Sciatic nerve (tissue), 2 donors: Measurements from ENCODE around the gene GUK1. TPM values are rescaled to one million over a fixed set of nuclear protein-coding genes. Genes with fewer than 3 reads are reported as not detected.

Experiments used
- ATAC-seq: fragments of 200-7000 bp; cut with Tn5 transposase; one replicate; pipeline ENCODE4 v1.9.1; 2020; ENCODE audit warnings: mild to moderate bottlenecking, moderate library complexity
- DNase-seq: peaks from one replicate; pipeline ENCODE4 v3.0.0-alpha.2; 2020; ENCODE audit warnings: low spot score
- intact Hi-C: fragments of 100-400 bp; cut with DNase I; formaldehyde crosslinking; loops from one replicate; pipeline ENCODE4 v1.14.2; 2022
- total RNA-seq: library from RNA; stranded (reverse); fragmentation: NEBNext Ultra II Directional; extraction: Animal tissue kit (Norgen Biotek cat#: 25700); gene quantifications from one replicate; pipeline ENCODE4 v1.2.1, GENCODE V29; 2021
- donor health status: DM: no; HTN: no; CAD: no.
- donor health status: DM: no; HTN: no; CAD: no.

Gene GUK1, protein sequence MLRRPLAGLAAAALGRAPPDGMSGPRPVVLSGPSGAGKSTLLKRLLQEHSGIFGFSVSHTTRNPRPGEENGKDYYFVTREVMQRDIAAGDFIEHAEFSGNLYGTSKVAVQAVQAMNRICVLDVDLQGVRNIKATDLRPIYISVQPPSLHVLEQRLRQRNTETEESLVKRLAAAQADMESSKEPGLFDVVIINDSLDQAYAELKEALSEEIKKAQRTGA
- total RNA-seq: 250 TPM

DNA sequence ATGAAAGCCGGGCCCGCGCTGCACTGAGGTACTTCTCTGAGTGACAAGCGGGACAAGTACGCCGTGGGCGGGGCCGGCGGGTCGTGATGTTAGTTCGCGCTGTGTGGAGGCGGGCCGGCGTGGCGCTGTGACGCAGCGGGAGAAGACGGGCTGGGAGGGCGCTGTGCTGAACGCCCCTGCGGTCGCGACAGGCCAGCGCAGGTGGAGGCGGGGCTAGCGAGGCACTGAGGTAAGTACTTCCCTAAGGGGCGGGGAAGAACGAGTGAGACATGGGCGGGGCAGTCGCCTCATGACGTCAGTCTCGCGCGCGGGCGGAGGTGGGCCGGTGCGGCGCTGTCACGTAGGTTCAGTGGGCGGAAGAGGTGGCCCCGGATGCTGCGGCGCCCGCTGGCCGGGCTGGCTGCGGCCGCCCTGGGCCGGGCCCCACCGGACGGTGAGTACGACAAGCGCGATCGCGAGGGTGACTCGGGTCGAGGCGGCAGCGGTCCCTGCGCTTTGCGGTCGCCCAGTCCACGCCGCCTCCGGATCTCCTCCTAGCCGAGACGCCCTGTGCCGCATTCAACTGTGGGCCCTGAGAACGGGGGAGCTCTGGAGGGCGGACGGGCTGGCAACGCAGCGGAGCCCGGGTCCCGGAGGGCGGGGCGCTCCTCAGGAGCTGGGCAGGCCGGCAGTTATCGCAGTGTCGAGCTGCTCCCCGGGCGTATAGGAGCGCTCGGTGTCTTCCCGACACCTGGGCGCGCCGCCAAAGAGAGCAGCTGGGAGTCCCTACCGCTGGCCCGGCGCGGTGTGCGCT lies at the start of gene GUK1:
TSS of gene GUK1 (plus strand) at position 349 of the 793 bp plus-strand sequence. CDS start at position 373, 24 bp downstream.
- ATAC-seq (peak; percentile 93), DNase-seq (peak; percentile 100)
- intact Hi-C loops: no loop called here

DNA sequence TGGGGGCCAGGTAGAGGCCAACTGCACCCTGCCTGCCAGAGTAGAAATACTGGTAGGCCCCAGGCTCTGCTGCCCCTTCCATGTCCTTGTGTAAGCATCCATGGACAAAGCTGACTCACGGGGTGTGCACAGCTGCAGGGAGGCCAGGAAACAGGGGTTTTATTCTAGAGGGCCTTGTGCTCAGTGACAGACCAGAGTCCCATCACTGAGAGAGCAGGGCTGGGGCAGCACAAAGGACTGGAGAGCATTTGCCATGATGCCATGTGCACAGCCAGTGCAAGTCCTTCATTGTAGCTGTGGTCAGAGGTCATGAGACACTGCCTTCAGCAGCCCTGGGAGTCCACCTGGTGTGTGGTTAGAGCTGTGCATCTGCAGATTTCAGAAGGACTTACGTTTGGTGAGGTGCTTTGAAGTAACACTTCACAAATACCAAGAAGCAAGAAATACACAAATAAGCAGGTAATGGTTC lies 49.4 kb upstream of the GUK1 start:
- no peak for ATAC-seq
- DNase-seq: no peak
- intact Hi-C loops: no loop called here

DNA sequence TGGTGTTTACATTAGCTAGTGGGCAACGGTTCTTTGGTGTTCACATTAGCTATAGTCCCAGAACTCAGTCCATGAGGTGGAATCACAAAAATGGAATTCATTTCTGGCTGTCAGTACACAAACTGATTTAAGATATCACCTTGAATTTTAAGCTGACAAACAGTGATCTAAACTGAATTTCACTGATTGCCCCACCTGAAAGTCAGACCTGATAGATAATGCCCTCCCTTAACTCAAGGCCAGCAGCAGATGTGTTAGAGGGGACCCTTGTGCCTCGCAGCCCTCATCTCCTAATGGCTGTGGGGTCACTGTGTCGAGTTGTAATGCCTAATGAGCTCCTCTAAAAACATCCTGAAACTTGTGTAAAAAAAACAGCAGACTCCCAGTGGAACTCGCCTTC lies 49.0 kb upstream of the GUK1 start:
- DNase-seq (no peak), ATAC-seq (no peak)
- intact Hi-C loops: no loop called here

DNA sequence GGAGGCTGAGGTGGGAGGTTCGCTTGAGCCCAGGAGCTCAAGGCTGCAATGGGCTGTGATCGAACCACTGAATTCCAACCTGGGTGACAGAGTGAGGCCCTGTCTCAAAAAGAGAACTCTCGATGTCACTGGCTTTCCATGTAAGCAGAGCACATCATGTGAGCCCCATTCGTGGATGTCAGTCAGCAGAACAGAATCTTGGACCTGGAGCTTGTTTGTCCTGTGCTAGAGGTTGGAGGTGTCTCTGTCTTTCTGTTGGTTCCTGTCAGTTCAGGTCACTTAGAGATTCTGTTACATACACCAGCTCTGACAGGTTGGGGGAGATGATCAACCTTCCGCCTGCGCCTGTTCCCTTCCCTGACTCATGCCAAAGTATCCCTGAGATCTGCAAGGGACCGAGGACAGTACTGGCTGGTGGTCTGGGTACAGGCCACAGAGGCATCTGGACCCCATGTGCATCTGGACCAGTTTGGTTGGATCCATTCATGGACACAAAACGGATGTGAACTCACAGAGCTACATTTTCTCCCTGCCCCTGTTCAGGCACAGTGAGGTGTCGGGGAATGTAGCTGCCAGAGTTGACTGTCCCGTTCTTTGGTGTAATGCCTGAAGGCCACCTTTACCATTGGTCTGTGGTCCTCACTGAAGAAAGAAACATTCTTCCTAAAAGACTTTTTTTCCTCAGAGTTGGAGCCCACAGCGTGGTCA lies 47.6 kb upstream of the GUK1 start:
- DNase-seq (no peak), ATAC-seq (no peak)
- intact Hi-C loops: no loop called here

DNA sequence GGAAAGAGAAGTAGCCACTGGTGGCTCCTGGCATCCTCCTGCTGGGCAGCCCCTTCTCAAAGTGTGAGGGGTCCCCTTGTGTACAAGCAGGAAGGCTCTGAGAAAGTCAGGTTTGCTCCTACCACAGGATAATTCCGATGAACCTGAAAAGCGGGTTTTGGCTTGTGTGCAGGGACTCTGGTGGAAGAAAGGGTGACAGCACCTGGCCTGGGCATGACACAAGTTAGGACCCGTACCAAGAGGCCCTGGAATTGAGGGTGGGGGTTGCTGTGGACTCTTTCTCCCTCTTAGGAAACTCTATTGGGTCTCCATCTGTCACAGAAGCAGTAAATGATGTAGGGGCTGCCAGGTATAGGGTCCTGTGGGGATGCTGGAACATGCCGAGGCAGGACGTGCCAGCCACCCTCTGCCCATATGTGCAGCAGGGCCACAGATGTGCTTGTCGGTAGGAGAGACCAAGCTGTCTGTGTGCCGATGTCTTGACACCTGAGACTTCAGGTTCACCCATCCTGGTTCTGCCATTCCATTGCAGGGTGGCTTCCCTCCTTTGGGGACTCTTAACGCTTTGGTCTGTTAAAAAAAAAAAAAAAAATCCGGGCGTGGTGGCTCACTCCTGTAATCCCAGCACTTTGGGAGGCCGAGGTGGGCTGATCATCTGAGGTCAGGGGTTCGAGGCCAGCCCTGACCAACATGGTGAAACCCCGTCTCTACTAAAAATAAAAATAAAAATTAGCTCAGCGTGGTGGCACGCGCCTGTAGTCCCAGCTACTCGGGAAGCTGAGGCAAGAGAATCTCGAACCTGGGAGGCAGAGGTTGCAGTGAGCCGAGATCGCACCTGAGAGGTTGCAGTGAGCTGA lies 46.8 kb upstream of the GUK1 start:
- DNase-seq: no peak
- ATAC-seq: no peak
- intact Hi-C loops: no loop called here

DNA sequence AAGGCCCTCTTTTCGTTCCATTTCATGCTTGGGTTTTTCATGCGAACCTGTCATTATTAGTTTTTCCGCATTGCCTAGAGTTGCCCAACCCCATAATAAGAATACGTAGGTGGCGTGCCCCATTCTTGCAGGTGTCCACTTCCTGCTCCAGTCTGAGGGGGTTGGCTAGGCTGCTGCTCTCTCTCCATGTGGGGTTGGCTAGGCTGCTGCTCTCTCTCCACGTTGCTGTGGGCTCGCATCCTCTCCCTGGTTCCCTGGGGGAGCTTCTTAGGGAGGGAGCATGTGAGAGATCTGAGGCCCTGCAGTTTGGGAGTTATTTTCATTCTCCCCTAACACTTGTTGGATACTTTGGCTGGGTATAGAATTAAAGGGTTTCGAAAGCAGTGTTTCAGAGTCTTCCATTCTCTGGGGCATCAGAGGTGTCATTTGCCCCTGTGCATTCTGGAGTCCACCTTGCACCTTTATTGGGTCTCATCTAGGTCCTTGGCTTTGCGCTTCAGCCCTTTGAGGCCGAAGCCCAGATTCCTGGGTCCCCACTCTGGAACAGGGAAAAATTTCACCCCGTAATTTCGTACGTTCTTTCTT lies 45.6 kb upstream of the GUK1 start:
- no peak for ATAC-seq
- intact Hi-C loops: no loop called here
- DNase-seq: no peak

DNA sequence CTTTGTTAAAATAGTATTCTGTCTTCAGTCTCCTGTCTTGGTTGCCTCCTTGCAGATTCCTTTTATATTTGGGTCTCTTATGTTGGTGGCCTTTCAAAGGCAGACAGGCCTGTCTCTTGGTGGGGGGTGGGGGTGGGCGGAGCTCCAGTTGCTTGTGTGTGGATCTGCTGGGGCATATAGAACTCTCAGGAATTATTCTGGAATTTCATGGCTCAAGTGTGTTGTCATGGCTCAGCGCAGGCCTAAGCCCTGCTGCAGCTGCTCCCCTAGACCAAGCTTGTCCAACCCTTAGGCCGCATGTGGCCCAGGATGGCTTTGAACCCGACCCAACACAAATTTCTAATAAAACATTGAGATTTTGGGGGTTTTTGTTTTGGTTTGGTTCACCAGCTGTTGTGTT lies 44.9 kb upstream of the GUK1 start:
- no peak for DNase-seq
- no peak for ATAC-seq
- intact Hi-C loops: no loop called here

DNA sequence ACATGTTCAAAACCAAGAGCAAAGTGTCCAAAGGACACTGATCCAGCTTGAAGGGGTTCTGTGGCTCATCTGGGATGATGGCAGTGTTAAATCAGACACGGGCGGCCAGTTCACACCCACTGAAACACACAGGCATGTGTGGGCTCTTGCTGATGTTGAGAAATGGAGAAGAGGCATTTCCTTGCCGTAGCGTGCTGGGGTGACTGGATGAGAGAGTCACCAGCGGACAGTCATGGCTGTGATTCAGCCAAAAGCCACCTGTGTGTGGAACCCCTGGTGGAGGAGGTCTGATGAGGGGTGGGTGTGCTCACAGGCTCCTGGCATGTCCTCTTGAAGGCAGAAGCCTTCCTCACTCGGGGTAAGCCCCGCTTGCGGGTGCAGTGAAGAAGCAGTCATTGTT lies 44.1 kb upstream of the GUK1 start:
- DNase-seq: no peak
- intact Hi-C loops: no loop called here
- ATAC-seq: no peak

DNA sequence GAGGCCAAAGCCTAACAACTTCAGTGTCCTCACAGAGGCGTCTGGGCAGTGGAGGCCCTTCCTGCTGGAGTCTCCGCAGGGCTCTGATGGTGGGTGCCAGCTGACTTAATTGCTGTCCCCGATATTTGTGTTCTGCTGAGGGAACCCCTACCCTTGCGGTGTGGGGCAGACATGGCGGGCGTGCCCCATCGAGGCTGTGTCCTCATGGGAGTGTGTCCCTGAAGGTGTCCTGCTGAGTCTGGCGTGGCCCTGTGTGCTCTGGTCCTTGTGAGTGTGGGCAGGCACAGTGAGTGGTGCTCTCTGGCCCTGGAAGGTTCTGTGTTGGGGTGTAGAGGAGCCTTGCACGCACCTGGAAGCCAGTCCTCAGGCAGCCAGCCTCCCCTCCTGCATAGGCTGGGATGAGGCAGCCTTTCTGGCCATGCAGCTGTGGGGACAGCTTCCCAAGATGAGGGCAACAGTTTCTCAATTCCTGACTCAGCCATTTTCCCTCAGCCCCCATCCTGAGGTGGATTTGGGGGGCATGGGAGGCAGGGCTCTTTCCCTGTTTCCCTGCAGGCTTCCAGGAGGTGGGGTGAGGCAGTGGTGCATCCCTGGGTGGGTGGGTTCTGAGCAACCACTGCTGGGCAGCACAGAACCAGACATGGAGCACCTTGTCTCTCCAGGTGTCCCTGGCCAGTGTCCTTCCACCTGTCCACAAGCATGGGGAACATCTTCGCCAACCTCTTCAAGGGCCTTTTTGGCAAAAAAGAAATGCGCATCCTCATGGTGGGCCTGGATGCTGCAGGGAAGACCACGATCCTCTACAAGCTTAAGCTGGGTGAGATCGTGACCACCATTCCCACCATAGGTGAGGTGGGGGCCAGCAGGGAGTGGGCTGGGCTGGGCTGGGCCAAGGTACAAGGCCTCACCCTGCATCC lies 43.4 kb upstream of the GUK1 start:
- no peak for ATAC-seq
- intact Hi-C loops: no loop called here
- DNase-seq: peak; percentile 43

DNA sequence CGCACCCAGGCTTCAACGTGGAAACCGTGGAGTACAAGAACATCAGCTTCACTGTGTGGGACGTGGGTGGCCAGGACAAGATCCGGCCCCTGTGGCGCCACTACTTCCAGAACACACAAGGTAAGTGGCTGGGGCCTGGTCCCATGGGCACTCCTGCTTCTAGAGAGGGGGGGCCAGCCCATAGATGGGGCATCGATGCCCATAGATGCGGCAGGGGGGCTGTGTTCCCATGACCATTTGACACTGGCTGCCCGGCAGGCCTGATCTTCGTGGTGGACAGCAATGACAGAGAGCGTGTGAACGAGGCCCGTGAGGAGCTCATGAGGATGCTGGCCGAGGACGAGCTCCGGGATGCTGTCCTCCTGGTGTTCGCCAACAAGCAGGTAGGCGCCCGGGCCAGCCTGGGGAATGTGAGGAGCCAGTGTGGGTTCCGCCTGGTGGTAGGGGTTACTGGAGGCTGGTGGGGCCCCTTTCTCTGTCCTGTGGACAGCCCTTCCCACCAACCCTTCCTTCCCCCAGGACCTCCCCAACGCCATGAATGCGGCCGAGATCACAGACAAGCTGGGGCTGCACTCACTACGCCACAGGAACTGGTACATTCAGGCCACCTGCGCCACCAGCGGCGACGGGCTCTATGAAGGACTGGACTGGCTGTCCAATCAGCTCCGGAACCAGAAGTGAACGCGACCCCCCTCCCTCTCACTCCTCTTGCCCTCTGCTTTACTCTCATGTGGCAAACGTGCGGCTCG lies 42.6 kb upstream of the GUK1 start:
- peak; percentile 50 for DNase-seq
- intact Hi-C loops: no loop called here
- ATAC-seq: no peak

DNA sequence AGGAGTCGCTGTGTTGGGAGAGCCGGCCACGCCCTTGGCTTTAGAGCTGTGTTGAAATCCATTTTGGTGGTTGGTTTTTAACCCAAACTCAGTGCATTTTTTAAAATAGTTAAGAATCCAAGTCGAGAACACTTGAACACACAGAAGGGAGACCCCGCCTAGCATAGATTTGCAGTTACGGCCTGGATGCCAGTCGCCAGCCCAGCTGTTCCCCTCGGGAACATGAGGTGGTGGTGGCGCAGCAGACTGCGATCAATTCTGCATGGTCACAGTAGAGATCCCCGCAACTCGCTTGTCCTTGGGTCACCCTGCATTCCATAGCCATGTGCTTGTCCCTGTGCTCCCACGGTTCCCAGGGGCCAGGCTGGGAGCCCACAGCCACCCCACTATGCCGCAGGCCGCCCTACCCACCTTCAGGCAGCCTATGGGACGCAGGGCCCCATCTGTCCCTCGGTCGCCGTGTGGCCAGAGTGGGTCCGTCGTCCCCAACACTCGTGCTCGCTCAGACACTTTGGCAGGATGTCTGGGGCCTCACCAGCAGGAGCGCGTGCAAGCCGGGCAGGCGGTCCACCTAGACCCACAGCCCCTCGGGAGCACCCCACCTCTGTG lies 41.7 kb upstream of the GUK1 start:
- intact Hi-C loops: no loop called here
- DNase-seq (no peak), ATAC-seq (no peak)

DNA sequence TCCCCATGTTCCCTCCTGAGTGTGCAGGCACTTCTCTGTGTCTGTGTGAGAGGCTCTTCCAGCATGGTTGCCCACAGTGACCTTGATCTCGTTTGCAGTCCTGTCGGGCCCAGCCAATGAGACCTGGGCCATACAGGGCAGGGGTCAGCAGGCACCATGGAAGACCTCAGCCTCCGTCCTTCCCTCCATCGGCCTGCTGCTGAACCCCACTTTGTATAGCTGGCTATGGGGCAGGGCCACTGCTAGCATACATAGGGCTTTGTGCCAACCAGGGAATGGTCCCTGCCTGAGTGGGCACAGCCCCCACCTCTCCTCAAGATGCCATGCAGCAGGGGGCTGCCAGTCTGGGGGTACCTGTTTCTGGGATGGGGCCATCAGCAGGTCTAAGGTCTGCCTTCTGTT lies 40.7 kb upstream of the GUK1 start:
- DNase-seq (peak; percentile 38), ATAC-seq (no peak)
- intact Hi-C loops: no loop called here

DNA sequence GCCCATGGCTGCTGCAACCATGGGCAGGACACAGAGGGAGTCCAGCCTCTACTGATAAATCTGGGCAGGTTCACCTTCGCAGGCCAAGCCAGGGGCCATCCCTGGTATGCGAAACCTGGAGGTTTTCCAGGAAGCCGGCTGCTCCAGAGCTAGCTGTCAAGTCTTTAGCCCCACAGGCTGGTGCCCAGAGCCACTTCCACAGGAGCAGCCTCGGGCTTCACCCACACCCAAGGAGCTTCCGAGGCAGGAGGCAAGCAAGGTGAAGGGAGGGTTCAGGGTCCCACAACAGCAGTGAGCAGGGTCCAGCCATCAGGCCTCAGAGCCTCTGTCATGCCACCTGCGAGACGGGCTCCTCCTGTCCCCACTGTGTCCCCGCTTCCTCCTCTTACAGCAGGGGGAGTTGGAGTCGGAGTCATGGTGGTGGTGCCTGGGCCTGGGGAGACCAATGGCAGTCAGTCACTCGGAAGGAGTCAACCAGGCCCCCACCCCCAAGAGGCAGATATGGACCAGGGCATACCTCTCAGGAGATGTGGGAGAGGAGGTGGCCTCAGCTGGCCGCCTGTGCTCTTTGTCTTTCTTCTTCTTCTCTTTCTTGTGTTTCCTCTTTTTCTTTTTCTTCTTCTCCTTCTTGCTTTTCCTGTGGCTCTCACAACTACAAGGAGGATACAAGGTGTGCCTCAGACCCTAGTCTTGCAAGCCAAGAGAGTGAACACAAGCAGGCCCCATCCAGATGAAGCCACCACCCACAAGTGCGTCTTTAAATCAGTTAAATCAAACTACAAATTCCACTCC lies 39.1 kb upstream of the GUK1 start:
- peak; percentile 61 for DNase-seq
- no peak for ATAC-seq
- intact Hi-C loops: no loop called here

DNA sequence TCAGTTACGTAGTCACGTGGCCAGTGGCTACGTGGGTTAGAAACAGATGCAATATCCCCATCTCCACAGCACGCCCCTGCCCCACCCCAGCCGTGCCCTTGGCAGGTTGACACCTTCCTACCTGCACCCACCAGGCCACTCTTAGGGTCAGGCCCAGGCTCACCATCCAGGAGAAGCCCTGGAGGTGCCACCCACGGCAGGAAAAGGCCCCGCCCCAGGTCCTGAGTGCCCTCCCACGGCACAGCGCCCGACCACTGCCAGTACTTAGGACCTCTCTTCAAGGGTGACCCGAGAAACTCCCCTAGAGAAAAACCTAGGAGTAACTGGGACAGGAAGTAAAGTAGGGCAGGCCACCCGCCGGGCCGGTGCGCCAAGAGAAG lies 38.5 kb upstream of the GUK1 start:
- intact Hi-C loops: no loop called here
- DNase-seq (peak; percentile 59), ATAC-seq (no peak)

DNA sequence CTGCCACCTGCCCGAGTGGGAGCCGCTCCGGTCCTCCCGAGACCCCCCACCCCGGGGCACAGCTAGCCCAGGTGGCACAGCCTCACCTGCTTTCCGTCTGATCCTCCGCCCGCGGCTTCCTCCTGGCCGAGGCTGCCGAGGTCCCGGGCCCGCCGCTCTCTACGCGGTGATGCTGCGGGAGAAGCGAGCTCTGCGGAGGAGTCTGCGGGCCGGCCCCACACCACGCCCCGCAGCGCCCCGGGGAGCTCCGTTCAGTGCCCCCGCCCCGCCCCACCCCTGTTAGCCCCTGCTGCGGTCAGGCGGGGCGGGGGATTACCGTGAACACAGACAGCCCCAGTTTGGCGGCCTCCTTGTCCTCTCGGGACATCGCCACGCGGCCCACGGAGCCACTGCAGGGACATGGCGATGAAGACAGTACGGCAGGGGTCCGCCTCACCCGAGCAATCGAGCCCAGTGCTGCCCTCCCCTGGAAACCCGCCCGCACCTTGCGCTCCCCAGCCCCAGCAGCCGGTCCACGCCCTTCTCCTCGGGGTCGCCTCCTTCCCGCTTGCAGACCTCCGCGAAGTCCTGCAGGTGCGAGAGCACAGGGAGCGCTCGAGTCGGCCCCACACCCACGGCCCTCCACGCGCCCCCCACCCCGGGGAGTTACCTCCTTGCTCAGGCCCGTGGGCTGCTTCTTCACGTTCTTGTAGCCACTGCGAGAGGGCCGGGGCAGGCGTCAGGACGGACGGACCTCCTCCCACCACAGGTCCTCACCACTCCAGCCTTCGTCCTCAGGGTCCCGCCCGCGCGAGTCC lies 37.9 kb upstream of the GUK1 start:
- intact Hi-C loops: no loop called here
- DNase-seq: peak; percentile 70
- ATAC-seq: no peak
